ENCODE measurements around the gene FANCE. TPM values are rescaled to one million over a fixed set of nuclear protein-coding genes. Genes with fewer than 3 reads are reported as not detected.

FANCE gene, protein sequence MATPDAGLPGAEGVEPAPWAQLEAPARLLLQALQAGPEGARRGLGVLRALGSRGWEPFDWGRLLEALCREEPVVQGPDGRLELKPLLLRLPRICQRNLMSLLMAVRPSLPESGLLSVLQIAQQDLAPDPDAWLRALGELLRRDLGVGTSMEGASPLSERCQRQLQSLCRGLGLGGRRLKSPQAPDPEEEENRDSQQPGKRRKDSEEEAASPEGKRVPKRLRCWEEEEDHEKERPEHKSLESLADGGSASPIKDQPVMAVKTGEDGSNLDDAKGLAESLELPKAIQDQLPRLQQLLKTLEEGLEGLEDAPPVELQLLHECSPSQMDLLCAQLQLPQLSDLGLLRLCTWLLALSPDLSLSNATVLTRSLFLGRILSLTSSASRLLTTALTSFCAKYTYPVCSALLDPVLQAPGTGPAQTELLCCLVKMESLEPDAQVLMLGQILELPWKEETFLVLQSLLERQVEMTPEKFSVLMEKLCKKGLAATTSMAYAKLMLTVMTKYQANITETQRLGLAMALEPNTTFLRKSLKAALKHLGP
- 12.7 and 12.8 TPM in 2 replicates for total RNA-seq
- total RNA-seq (2013), result 8.3 TPM
- polyA plus RNA-seq, result 7.8 and 9.2 TPM in 2 replicates
- 9.6 and 11.7 TPM in 2 replicates for polyA minus RNA-seq

- Histone ChIP-seq H3K36me3 (replicated peaks in 1 of 2; ENCODE audit: control extremely low read depth in 1 of 2, control insufficient read depth in 1 of 2, extremely low read depth in 1 of 2, insufficient read depth in 2 of 2, low read length in 1 of 2) (peaks cover 0 to 5% of the 10 kb centered on the region in 2 experiments), H3K9ac (ENCODE audit: low read length) (peak within 1 kb of the TSS; percentile 88), H3K9me3 (ENCODE audit: control extremely low read depth in 1 of 3, control insufficient read depth in 2 of 3, insufficient read depth in 1 of 3, low read length in 2 of 3) (no peaks in the 10 kb centered on the region), H2AFZ (ENCODE audit: insufficient read depth, low read depth, low read length, poor library complexity, severe bottlenecking) (peak within 1 kb of the TSS; percentile 86), H3K4me1 (ENCODE audit: control insufficient read depth in 2 of 2, insufficient read depth in 2 of 2, low read length in 2 of 2) (peaks cover 14 to 21% of the 10 kb centered on the region in 2 donors), H3K27me3 (replicated peaks in 1 of 4; ENCODE audit: control extremely low read depth in 1 of 4, control insufficient read depth in 3 of 4, insufficient read depth in 4 of 4, low read length in 3 of 4) (no peaks in the 10 kb centered on the region), H3K79me2 (ENCODE audit: control insufficient read depth, insufficient read depth, low read length) (peaks cover 4% of the 10 kb centered on the region), H3K4me3 (ENCODE audit: control extremely low read depth in 1 of 5, extremely low read depth in 1 of 5, insufficient read depth in 1 of 5, low read depth in 2 of 5, low read length in 4 of 5) (peak within 1 kb of the TSS; percentile 70 to 89 (median 79)), H3K27ac (ENCODE audit: low read length in 2 of 2) (peak within 1 kb of the TSS; percentile 23 to 25), H4K20me1 (ENCODE audit: control insufficient read depth, insufficient read depth, low read length, poor library complexity, severe bottlenecking) (peaks cover 8% of the 10 kb centered on the region), H3K4me2 (replicated peaks; ENCODE audit: low read depth, low read length, poor library complexity, severe bottlenecking) (peak within 1 kb of the TSS; percentile 96)
- no peak for TF ChIP-seq EZH2 (IDR thresholded peaks at IDR 0.05; ENCODE audit: borderline replicate concordance, insufficient read depth, low read depth, low read length, poor library complexity, severe bottlenecking)
- no peak for TF ChIP-seq CTCF (IDR thresholded peaks at IDR 0.05)
- Mint-ChIP-seq H3K9me3 (ENCODE audit: insufficient read depth) (no peaks in the 10 kb centered on the region), H3K27ac (peak within 1 kb of the TSS; percentile 63), H3K4me1 (peaks cover 33% of the 10 kb centered on the region), H3K27me3 (no peaks in the 10 kb centered on the region), H3K4me3 (peak within 1 kb of the TSS; percentile 86)
- intact Hi-C loops (cut with micrococcal nuclease), result loop anchor here (1.0 to 5.0 kb wide), 5 partner anchors 16 to 575 kb away; partner anchors contain the start of genes ARMC12, MAPK14, RPL10A and TEAD3
- DNase-seq (peak; percentile 90), ATAC-seq (ENCODE audit: low read depth) (peak; percentile 92)
- ChIA-PET CTCF (interaction anchor here (0.9 to 11.4 kb wide), 12 partner anchors 16 to 158 kb away, joined by 3 to 205 read pairs (median 7); partner anchors contain the start of genes DEF6, PPARD and RPL10A), POLR2A (interaction anchor here (0.5 to 2.3 kb wide), 6 partner anchors 12 to 193 kb away, joined by 3 to 7 read pairs (median 4); partner anchors contain the start of genes RPL10A and ZNF76)
- WGBS (ENCODE audit: insufficient coverage), result under 1% methylated on average over 80 of the region's 87 CpGs
These were observed at the start of gene FANCE for GRCh38 chr6:35452183-35453090. TSS of gene FANCE (plus strand) at chr6:35452338. CDS start at chr6:35452546, 208 bp downstream.

Measured in B cell (primary cell).